ENCODE results near the gene MRRF.

The MRRF gene, protein sequence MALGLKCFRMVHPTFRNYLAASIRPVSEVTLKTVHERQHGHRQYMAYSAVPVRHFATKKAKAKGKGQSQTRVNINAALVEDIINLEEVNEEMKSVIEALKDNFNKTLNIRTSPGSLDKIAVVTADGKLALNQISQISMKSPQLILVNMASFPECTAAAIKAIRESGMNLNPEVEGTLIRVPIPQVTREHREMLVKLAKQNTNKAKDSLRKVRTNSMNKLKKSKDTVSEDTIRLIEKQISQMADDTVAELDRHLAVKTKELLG

DNA sequence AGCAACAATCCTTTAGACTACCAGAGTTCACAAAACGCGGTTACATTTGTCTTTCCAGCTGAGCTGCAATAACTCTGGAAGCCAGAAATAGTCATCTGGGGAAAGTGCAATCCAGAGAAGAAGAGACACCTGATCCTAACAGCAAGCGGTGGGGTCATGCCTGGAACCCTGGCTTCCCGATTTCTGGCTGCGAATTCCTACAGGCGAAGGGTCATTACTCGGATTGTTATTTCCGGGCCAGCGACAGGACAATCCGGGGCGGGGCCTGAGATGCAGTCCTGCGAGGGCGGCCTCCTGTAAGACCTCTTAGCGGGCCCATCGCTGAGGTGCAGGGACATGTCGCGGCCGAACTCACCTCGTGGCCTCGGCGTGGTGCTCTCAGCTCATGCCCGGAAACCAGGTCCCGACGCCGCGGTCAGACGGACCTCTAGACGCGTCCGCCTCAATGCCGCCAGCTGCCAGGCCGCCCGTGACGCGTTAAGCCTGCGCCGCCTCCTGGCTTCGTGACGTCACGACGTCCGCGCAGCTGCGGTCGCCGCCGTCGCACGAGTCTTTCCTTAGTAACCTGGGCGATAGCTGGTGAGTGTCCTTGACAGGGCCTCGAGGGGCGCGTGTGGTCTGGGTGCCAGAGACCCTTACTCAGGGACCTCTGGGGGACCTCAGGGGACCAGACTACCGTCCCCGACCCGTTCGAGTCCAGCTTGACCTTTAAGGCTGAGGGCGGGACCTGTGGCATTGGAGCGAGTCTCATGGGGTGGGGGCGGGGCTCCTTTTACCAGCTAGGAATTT is at the start of gene MRRF, which contains the start of gene RBM18:
TSS of gene MRRF (plus strand) at position 523 of the 789 bp plus-strand sequence. CDS start 6,010 bp downstream, outside the sequence.
TSS of gene RBM18 (minus strand) at position 481 of the 789 bp plus-strand sequence. CDS start 3,348 bp downstream, outside the sequence.
- peak; percentile 97 for DNase-seq

DNA sequence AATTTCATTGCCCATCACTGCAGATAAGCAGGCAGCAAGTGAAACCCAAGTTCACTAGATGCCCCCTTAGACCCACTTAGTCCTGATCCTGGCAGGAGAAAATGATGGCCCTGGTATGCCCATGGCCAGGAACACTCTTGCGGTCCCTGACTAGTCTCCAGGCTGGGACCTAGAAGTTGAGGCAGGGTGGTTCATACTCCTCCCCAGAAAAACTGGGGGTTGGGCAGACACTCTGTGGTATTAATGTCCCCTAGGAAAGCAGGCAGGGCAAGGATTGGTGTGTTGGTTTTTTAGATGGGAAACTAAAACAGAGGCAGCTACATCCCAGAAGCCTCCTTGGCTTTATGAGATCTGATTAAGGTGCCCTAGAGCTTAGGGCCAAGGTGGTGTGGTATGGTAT is 49.0 kb upstream of the MRRF start:
- no peak for DNase-seq

DNA sequence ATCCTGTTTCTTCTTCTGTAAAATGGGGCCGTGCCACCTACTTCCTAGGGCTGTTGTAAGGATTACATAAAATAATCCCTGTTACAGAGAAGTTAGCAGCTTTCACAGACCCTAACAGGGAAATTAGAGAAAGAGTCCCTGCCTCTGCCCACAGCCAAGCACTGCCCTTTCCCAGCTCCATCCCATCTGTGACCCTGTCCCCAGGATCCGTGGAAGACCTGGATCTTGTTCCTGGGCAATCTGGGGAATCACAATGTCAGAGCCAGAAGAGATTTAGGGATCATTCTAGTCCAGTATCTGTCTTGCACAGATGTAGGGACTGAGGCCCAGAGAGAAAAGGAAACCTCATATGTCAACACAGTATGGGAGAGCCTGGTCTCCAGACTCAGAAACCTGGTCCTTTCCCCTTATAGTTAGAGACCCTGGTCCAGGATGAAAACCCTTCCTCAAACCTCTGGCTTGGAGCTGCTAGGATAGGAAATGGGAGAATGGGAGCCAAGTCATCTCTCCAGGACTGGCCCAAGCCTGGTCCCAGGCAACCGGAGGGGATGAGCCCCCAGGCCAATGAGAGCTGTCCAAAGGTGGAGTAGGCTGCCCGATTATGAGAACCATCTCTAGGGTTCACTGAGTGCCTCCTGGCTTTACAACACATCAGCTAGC is 48.4 kb upstream of the MRRF start:
- DNase-seq = no peak

DNA sequence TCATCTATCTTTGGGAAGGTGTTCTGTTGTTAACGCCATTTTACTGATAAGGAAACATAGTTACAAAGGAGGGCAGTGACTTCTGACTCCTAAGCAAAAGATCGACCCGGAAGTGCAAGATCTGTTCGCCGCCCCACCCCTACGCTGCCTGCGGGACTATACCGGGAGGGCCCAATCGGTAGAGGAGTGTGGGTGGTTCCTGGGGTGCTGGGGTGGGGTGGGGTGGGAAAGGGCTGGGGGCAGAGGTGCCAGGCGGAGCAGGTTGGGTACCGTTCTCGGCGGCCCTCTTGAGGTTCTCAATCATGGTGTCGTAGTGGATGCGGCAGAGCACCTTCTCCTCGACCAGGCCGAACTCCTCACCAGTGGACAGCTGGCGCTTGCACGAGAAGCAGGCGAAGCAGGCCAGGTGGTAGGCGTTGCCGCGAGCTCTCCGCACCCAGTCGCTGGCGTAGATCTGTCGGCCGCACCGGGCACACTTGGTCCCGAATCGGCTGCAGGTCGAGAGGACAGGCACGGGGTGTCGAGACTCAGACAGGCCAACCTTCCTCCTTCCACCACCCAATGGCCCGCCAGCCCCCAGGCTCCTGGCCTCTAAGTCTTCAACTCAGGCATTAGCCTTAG is 47.8 kb upstream of the MRRF start:
- DNase-seq = no peak

DNA sequence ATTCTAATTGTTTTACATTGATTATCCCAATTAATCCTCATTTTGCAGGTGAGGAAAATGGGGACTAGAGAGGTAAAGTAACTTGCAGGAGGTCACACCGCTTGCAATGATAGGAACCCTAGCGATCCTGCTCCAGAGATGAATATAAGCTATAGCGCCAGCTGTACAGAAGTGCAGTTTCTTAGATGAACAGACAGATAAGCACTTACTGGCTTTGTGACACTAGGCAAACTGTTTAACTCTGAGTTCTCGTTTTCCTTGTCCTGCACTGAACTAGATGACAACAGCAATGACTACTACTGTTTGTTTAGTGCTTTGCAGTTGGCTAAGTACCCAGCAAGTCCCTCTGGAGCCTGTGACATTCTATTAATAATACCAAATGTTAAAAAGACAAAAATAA is 47.0 kb upstream of the MRRF start:
- no peak for DNase-seq

DNA sequence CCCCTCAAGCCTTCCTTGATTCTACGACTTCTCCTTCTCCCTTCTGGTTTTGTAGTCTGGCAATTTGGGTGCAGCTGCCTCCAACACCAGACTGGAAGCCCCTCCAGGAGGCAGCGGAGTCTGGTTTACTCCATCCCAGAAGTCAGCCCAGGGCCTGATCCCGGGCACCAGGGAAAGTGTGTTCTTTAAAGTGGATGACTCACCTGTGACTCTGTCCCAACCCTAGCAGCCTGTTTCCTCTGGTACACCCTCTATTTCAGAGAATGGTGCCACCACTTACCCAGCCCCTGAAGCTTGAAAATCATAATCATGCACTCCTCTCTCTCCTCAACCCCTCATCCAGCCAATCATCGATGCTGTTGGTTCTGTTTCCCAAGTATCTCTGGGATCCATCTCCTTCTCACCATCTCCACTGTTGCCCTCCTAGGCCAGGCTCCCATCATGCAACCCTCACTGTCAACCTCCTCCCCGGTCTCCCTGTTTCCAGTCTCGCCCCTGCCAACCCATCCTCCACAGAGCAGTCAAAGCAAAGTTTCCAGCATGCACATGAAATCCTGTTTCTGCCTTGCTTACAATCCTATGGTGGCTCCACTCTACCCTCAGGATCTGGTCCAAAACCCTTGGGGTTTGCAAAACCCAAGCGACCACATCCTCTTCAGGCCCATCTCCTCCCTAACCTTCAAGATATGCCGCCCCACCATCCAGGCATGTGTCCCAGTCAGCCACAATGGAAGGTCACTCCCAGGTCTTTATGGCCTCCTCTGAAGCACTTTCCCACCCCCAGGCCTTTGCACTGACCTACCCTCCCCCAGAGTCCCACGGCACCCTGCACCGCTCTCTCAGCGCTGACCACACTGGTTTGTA is 46.4 kb upstream of the MRRF start:
- DNase-seq = no peak

DNA sequence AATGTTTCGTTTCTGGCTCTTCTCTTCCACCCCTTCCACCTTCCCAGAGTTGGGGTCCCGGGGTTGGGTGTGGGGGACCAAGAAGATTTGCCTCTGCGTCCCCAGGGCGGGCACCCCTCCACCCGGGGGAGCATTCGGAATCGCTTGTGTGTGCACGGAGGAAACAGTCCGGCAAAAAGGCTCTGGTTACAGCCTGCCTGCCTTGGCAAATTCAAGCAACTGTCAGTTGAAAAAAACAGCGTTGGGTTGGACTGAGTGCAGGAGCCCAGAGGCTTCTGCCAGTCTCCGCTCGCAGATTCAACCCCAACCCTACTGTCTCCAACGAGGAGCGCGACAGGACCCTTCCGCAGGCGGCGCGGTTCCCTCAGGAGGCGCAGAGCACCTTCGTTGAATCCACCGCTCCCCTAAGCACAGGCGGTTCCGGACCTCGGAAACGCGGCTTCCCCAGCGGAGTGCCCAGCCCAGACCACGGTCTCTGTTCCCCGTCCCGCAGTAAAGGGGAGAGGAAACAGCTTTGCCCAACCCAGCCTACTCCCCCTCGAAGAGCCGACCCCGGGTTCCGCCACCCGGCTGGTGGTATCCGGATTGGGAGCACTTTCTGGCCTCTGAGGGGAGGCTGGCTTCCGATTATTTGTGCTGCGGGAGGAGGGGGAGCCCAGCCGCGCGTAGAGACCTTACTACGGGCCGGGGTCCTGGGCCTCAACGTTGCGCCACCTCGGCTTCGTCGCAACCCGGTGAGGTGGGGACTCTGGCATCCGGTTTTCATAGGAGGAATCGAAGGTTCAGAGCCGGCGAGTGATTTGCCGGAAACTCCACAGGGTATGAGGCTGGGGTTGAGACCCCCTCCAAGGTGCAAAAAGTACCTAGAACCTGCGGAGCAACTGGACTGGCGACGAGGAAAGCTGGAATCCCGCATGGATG is 45.5 kb upstream of the MRRF start:
- DNase-seq = peak; percentile 58

DNA sequence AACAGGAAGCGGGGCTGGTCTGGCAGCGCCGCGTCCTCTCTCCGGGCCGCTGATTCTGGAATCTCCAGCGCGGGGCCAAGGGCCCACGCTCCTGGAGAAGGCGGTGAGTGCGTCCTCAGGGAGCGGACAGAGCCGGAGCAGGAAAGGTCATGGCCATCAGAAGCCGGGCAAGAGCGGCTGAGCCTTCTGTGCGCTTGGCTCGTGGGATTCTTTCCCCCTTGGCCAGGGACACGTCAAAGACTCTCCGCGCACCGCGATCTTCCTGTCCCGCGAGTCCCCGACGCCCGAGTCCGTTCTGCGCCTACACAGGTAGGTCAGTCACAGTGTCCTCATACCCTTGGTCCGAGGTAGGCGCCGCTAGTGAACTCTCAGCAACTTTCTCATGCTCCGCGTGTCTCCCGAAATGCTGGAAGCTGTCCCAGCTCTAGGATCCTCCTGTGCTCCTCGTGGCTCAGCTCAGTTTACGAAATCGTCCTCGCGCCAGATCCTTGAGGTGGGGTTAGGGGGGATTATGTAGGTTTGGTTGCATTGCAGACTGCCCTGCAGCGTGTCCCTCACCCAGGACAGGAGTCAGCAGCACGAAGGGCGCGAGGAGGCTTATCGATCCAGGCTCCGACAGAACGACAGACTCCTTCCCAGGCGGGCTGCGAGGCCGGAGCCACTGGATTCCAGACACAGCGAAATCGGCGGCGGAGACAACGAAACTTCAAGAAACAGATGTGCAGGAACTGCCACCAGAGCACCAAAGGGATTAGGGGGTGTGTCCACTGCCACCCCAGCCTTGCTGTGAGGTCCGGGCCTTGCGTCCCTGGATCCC is 44.6 kb upstream of the MRRF start:
- no peak for DNase-seq

DNA sequence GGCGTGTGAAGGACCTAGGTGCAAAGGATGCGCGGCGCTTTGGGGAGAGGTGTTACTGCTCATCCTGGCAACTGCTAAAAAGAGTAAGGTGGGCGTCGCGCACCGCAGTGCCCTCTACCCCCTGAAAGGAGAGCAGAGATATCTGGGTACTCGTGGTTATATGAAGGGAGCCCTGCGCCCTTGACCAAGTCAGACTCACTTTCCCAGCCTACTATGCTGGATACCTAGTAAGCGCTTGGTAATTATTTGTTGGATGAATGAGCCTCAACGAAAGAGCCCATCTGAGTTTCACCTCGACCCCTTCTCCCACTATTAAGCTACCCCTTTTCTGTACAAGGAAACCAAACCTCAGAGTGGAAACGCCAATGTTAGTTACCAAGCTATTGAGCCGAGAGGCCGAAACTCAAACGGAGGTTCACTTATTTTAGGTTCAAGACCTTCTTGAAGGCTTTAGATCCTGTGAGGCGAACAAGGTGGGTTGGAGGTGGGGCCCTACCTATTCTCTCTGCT is 44.0 kb upstream of the MRRF start:
- DNase-seq = no peak

DNA sequence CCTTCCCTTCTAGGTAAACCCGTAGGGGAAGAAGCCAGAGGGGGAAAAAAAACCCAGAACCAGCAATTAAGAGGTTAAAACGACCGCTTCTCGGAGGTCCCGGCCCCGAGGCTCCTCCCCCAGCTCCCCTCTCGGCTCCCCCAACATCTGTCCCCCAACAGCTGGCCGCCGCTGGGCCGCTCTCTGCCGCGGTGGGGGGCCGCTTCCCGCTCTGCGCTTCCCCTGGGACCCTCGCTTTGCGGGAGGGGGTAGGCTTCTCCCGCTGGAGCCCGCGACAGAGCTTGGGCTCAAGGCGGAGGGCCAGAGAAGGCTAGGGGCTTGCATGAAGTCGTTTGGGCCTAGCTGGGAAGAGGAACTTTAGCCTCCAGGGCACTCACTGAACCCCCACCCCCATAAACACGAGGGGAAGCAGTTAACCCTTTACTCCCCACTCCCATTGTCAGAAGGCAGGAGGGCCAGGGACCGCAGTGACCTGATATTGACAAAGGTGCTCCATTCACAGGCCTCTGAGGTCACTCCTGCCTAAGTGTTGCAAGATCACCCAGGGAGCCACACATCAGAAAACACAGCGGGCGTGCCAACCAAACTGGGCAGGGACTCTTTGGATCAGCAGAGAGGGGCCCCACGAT is 43.4 kb upstream of the MRRF start:
- no peak for DNase-seq

DNA sequence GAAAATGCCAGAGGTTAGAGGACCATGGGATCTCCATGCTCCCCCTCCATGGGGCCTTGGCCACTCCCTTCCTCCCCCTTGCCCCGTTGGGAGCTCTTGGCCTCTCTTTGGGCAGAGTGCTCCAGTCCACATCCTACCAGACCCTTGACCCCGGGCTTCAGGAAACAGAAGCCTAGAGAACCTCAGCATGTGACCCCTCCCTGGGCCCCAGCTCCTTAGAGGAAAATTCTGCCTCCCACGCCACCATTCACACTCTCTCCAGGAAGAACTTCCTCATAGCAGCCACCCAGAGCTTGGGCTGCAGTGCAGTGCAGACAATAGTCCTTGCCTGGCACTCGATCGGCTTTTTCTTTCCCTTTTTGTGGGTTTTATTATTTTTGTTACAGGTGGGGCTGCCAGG is 41.9 kb upstream of the MRRF start:
- DNase-seq = no peak

DNA sequence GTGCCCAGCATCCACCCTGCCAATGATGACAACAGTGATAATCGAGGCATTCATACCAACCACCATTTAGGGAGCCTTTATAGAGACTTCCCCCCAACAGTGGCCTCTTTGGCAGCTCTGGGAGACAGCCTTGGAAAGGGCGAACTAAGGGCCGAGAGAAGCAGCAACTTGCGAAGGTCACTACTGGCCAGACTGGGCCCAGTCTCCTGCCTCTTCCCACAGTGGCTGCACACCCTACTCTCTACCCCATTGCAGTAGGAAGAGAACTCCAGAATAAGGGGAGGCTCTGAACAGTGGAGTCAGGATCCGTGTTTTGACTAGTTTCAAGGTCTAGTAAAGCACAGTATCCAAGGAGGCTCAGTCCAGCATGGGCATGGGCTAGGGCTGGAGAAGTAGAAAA is 41.2 kb upstream of the MRRF start:
- no peak for DNase-seq

DNA sequence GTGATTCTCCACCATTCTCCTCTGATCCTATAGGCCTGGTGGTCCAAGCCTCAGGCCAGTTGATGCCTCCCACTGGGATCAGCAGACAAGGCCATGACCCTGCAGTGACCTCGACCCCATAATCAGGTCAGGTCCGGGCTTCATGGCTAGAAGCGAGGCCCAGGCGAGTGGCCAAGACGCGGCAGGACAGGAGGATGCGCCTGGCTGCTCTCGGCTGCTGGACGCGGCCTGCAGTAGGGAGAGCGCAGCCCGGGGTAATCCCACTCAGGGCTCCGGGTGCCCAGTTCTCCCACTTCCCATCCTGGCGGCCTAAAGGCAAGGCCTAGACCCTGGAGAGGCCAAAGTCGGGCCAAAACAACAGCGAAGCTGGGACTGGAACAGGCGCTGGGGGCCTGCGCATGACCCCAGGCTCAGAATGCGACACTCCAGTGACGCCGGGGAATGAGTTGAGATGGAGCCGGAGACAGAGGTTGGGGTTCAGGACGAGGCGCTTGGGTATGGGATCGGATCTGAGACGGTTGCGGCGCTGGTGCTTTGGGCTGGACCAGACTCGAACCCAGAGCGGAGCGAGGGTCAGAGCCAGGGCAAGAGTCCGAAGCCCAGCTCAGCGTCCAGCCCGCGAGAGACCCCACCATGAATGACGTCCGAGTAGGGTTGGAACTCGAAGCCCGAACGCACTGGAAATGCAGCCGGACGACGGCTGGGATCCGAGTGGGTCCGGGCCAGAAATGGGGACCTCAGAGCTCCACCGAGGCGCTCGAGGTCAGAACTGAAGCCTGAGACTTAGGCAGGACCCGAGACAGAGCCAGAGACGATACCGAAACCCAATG is 39.2 kb upstream of the MRRF start:
- DNase-seq = no peak

DNA sequence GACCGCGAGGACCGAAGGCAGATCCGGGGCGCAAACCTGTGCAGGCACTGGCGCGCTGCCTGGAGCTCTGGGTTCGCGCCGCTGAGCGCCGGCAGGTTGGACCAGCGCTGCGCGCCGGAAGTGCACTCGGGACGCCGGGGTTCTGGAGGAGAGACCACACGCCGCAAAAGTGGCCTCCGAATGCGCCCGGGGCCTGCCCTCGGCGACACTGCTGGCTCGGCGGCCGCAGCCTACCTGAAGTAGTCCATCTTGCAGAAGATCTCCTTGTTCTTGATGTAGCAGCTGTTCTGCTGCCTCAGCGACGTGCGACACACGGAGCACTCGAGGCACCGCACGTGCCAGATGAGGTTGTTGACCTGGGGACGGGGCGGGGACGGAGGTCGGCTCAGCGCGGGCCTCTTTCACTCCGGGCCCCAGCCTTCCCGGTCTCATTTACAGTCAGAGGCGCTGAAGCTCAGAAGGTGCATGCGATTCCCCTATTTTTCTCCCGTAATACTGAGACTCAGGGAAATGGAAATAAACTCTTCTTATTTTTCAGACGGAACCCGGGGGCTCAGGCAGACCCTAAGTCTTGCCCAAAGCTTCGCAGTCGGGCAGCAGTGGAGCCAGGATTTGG is 38.4 kb upstream of the MRRF start:
- DNase-seq = no peak

DNA sequence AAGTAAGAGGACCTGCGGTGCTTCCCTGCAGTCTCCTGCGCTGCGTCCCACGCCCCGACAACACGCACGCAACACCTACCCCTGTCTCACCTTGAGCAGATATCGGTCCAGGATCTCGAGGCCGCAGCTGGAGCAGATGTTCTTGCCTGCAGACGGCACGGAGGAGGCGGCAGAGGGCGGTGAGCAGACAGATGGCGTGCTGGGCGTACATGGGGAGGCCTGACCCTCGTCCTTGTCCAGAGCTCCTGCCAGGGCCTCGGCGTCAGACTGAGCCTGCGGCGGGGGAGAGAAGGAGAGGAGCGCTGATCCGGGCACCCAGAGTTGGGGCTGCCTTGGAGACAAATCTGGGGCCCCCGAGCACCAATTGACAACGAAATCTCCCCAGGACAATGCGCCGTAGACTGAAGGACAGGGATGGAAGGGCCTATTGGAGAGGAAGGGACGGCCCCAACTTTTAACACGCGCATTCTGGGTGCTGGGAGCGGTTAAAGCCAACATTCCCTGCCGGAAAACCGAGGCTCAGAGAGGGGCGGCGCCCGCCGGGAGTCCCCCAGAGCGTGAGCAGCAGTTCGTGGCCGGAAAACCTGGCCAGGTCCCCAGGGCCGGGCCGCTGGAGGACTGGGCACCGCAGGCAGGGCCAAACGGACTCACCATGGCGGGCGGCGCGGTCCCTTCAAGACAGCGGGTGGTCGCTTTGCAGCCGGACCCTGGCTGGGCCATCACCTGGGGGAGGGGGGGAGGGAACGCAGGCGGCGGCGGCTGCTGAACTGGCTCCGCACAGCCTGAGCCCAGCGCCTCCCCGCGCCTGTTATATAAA is 37.7 kb upstream of the MRRF start:
- no peak for DNase-seq

DNA sequence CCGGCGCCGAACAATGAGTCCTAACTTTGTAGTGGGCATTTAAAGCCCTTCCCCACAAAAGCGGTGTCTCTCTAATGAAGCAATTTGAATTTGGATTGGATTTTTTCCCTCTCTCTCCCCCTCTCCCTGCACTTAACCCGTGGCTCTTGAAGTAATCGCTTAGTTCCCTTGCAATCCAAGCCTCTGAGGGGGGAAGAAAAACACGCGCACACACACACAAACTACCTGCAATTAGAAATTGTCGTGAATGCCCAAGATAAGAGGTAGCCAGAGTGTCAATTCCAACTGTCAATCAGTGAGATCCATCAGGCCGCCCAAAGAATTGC is 37.1 kb upstream of the MRRF start:
- no peak for DNase-seq

DNA sequence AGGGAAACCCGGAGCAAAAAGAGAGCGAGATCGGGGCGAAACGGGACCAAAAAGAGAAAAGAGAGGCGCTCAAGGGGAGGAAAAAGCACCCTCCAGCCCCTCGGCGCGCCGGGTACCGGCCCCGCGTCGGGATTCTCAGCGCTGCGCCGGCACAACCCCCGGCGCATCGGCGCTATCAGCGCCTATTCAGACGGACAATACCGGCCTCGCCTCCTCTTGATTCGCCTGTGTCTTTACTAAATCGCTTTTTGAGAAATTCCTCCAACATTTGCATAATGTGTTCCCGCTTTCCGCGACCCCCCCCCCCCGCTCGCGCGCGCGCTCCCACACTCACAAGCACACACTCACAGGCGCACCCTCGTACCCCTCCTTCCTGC is 36.5 kb upstream of the MRRF start:
- no peak for DNase-seq

Data from activated CD8-positive, alpha-beta memory T cell treated with anti-CD3 and anti-CD28 coated beads, Interleukin-2, amount 50 U/mL, for 48 hours (primary cell).